ENCODE results near the gene MYO1D.

Gene MYO1D

GRCh38 chr17:32870969-32871368, 6.0 kb downstream of the MYO1D start:
- TF ChIP-seq EP300 (IDR thresholded peaks at IDR 0.05; ENCODE audit: borderline replicate concordance) (no peak), EGR1 (IDR thresholded peaks at IDR 0.05) (no peak), YY1 (IDR thresholded peaks at IDR 0.05; ENCODE audit: low read depth) (no peak), TAF1 (IDR thresholded peaks at IDR 0.05; ENCODE audit: low read depth) (no peak), USF1 (IDR thresholded peaks at IDR 0.05) (no peak), TCF12 (IDR thresholded peaks at IDR 0.05; ENCODE audit: low read depth) (no peak), RAD21 (IDR thresholded peaks at IDR 0.05; ENCODE audit: low read depth) (no peak), REST (IDR thresholded peaks at IDR 0.05; ENCODE audit: low read depth) (no peak)

- no peak for TF ChIP-seq RAD21 (IDR thresholded peaks at IDR 0.05; ENCODE audit: low read depth)
- no peak for TF ChIP-seq USF1 (IDR thresholded peaks at IDR 0.05)
- no peak for TF ChIP-seq REST (IDR thresholded peaks at IDR 0.05; ENCODE audit: low read depth)
- no peak for TF ChIP-seq NFIC (IDR thresholded peaks at IDR 0.05)
- TF ChIP-seq CREB1 (IDR thresholded peaks at IDR 0.05; ENCODE audit: low read depth): no peak
- no peak for TF ChIP-seq ZBTB7A (IDR thresholded peaks at IDR 0.05; ENCODE audit: low read depth)
- no peak for TF ChIP-seq EGR1 (IDR thresholded peaks at IDR 0.05)
- no peak for TF ChIP-seq MAX (IDR thresholded peaks at IDR 0.05)
- no peak for TF ChIP-seq TAF1 (IDR thresholded peaks at IDR 0.05; ENCODE audit: low read depth)
- TF ChIP-seq TCF12 (IDR thresholded peaks at IDR 0.05; ENCODE audit: low read depth): no peak
- no peak for TF ChIP-seq FOXM1 (IDR thresholded peaks at IDR 0.05; ENCODE audit: borderline replicate concordance, low read depth)
These were observed 6.8 kb downstream of the MYO1D start for GRCh38 chr17:32870027-32870670.

GRCh38 chr17:32869345-32870026, 7.4 kb downstream of the MYO1D start:
- TF ChIP-seq EGR1 (IDR thresholded peaks at IDR 0.05) (no peak), TCF12 (IDR thresholded peaks at IDR 0.05; ENCODE audit: low read depth) (no peak), CREB1 (IDR thresholded peaks at IDR 0.05; ENCODE audit: low read depth) (no peak), FOXM1 (IDR thresholded peaks at IDR 0.05; ENCODE audit: borderline replicate concordance, low read depth) (no peak), RAD21 (IDR thresholded peaks at IDR 0.05; ENCODE audit: low read depth) (no peak), USF1 (IDR thresholded peaks at IDR 0.05) (no peak), EP300 (IDR thresholded peaks at IDR 0.05; ENCODE audit: borderline replicate concordance) (no peak), TEAD4 (IDR thresholded peaks at IDR 0.05) (no peak), REST (IDR thresholded peaks at IDR 0.05; ENCODE audit: low read depth) (no peak), TAF1 (IDR thresholded peaks at IDR 0.05; ENCODE audit: low read depth) (no peak), YY1 (IDR thresholded peaks at IDR 0.05; ENCODE audit: low read depth) (no peak), NFIC (IDR thresholded peaks at IDR 0.05) (no peak), MAX (IDR thresholded peaks at IDR 0.05) (no peak), ZBTB7A (IDR thresholded peaks at IDR 0.05; ENCODE audit: low read depth) (no peak)

GRCh38 chr17:32865141-32865540, 11.8 kb downstream of the MYO1D start:
- TF ChIP-seq TEAD4 (IDR thresholded peaks at IDR 0.05) (no peak), YY1 (IDR thresholded peaks at IDR 0.05; ENCODE audit: low read depth) (no peak), CEBPB (IDR thresholded peaks at IDR 0.05) (no peak), MAX (IDR thresholded peaks at IDR 0.05) (no peak), USF1 (IDR thresholded peaks at IDR 0.05) (no peak), RAD21 (IDR thresholded peaks at IDR 0.05; ENCODE audit: low read depth) (no peak), FOXM1 (IDR thresholded peaks at IDR 0.05; ENCODE audit: borderline replicate concordance, low read depth) (no peak), EGR1 (IDR thresholded peaks at IDR 0.05) (no peak), ZBTB7A (IDR thresholded peaks at IDR 0.05; ENCODE audit: low read depth) (no peak), TAF1 (IDR thresholded peaks at IDR 0.05; ENCODE audit: low read depth) (no peak), NFIC (IDR thresholded peaks at IDR 0.05) (no peak), CREB1 (IDR thresholded peaks at IDR 0.05; ENCODE audit: low read depth) (no peak), TCF12 (IDR thresholded peaks at IDR 0.05; ENCODE audit: low read depth) (no peak), EP300 (IDR thresholded peaks at IDR 0.05; ENCODE audit: borderline replicate concordance) (no peak), REST (IDR thresholded peaks at IDR 0.05; ENCODE audit: low read depth) (no peak)

All from Ishikawa (cell line).